Endothelial cell (in vitro differentiated cells): ENCODE results near the gene TSHZ3. TPM values are rescaled to one million over a fixed set of nuclear protein-coding genes. Genes with fewer than 3 reads are reported as not detected.

Experiments
- DNase-seq: peaks from one replicate; pipeline ENCODE4 v3.0.0; 2021; ENCODE audit warnings: low spot score
- H3K27ac Mint-ChIP-seq: one replicate; pipeline ENCODE4 v1.8.0; 2021; ENCODE audit warnings: mixed read lengths, inconsistent platforms; ENCODE audit not compliant: unreplicated experiment
- H3K27me3 Mint-ChIP-seq: one replicate; pipeline ENCODE4 v1.8.0; 2021; ENCODE audit warnings: mild to moderate bottlenecking, moderate library complexity, mixed read lengths, inconsistent platforms; ENCODE audit not compliant: unreplicated experiment
- H3K36me3 Mint-ChIP-seq: one replicate; pipeline ENCODE4 v1.8.0; 2021; ENCODE audit warnings: mild to moderate bottlenecking, low read depth, mixed read lengths, inconsistent platforms; ENCODE audit not compliant: unreplicated experiment
- H3K4me1 Mint-ChIP-seq: one replicate; pipeline ENCODE4 v1.8.0; 2021; ENCODE audit warnings: mild to moderate bottlenecking, mixed read lengths, inconsistent platforms; ENCODE audit not compliant: unreplicated experiment
- H3K4me3 Mint-ChIP-seq: one replicate; pipeline ENCODE4 v1.8.0; 2021; ENCODE audit warnings: mild to moderate bottlenecking, mixed read lengths, inconsistent platforms; ENCODE audit not compliant: unreplicated experiment
- H3K9me3 Mint-ChIP-seq: one replicate; pipeline ENCODE4 v1.8.0; 2021; ENCODE audit warnings: mixed read lengths, inconsistent platforms; ENCODE audit not compliant: unreplicated experiment
- CTCF ChIP-seq: fragments of 200-600 bp; sonication (generic); IDR thresholded peaks from one replicate; pipeline ENCODE4 v1.5.0; 2021; ENCODE audit warnings: antibody characterized with exemption; ENCODE audit not compliant: unreplicated experiment
- total RNA-seq: library from RNA; stranded (reverse); fragmentation: NEBNext Ultra II Directional; extraction: Animal tissue kit (Norgen Biotek cat#: 25700); gene quantifications from one replicate; pipeline ENCODE4 v1.2.1, GENCODE V29; 2021; ENCODE audit not compliant: unreplicated experiment

The TSHZ3 gene
- total RNA-seq, 1 donor from 2014 or later = 12.3 TPM

GRCh38 chr19:31352782-31353651, 3.8 kb upstream of the TSHZ3 start:
- Mint-ChIP-seq H3K27me3 (peaks cover 32% of the 10 kb centered on the region), H3K4me1 (peaks cover 41% of the 10 kb centered on the region), H3K4me3 (peak overlapping the region; percentile 91), H3K27ac (no peak overlapping the region), H3K9me3 (no peaks in the 10 kb centered on the region), H3K36me3 (no peaks in the 10 kb centered on the region)
- no peak for TF ChIP-seq CTCF
- peak; percentile 37 for DNase-seq

- Mint-ChIP-seq H3K9me3 (no peaks in the 10 kb centered on the region), H3K27me3 (peaks cover 32% of the 10 kb centered on the region), H3K4me1 (peaks cover 41% of the 10 kb centered on the region), H3K27ac (no peak overlapping the region), H3K4me3 (peak overlapping the region; percentile 91), H3K36me3 (no peaks in the 10 kb centered on the region)
- TF ChIP-seq CTCF = no peak
- no peak for DNase-seq
These were observed 3.1 kb upstream of the TSHZ3 start for GRCh38 chr19:31352296-31352781.

- Mint-ChIP-seq H3K27me3 (peaks cover 32% of the 10 kb centered on the region), H3K4me3 (peak overlapping the region; percentile 91), H3K9me3 (no peaks in the 10 kb centered on the region), H3K4me1 (peaks cover 41% of the 10 kb centered on the region), H3K27ac (no peak overlapping the region), H3K36me3 (no peaks in the 10 kb centered on the region)
- no peak for TF ChIP-seq CTCF
- DNase-seq = no peak
These were observed 2.6 kb upstream of the TSHZ3 start for GRCh38 chr19:31351855-31352195.

GRCh38 chr19:31351056-31351854, 2.0 kb upstream of the TSHZ3 start:
- no peaks in the 10 kb centered on the region for H3K9me3 Mint-ChIP-seq
- peaks cover 36% of the 10 kb centered on the region for H3K4me1 Mint-ChIP-seq
- H3K27me3 Mint-ChIP-seq = peaks cover 28% of the 10 kb centered on the region
- no peak for TF ChIP-seq CTCF
- no peak overlapping the region for H3K27ac Mint-ChIP-seq
- H3K4me3 Mint-ChIP-seq = peak overlapping the region; percentile 97
- no peaks in the 10 kb centered on the region for H3K36me3 Mint-ChIP-seq
- peak; percentile 34 for DNase-seq

- no peak for TF ChIP-seq CTCF
- Mint-ChIP-seq H3K27ac (no peak overlapping the region), H3K36me3 (no peaks in the 10 kb centered on the region), H3K27me3 (peaks cover 24% of the 10 kb centered on the region), H3K4me1 (peaks cover 33% of the 10 kb centered on the region), H3K9me3 (no peaks in the 10 kb centered on the region), H3K4me3 (peak overlapping the region; percentile 97)
- peak; percentile 66 for DNase-seq
These were observed 1.4 kb upstream of the TSHZ3 start for GRCh38 chr19:31350693-31351055.
